Liver (tissue), 3 donors: ENCODE results near the gene TPX2.

Experiments used
- NR2F2 ChIP-seq: IDR thresholded peaks from 2 replicates; pipeline ENCODE4 v1.6.1; 2016; ENCODE audit warnings: antibody characterized with exemption
- TF ChIP-seq, protein P1 (sequence below): fragments of 150-350 bp; IDR thresholded peaks from 2 replicates; pipeline ENCODE4 v1.5.1; 2017; ENCODE audit warnings: improper control_type of control experiment, low read depth, low read length; ENCODE audit not compliant: missing input control
- donor health status: healthy.
- donor health status: healthy.

DNA sequence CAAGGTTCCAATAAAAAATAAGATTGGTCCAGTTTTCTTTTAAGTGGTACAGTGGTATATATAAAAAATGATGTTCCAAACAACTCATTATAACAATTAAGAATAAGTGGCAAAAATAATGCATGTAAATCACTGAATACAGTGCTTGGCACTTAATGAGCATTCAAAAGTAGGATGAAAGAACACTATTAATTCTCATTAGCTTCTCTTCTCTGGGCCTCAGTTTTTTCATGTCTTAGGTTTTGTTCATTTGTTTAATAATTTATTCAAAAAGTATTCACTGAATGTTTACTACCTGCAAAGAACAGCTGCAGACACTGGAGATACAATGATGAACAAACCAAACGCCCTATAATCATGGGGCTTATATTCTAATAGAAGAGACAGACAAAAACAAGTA is 37.5 kb upstream of the TPX2 start:
- TF ChIP-seq, protein P1, sequence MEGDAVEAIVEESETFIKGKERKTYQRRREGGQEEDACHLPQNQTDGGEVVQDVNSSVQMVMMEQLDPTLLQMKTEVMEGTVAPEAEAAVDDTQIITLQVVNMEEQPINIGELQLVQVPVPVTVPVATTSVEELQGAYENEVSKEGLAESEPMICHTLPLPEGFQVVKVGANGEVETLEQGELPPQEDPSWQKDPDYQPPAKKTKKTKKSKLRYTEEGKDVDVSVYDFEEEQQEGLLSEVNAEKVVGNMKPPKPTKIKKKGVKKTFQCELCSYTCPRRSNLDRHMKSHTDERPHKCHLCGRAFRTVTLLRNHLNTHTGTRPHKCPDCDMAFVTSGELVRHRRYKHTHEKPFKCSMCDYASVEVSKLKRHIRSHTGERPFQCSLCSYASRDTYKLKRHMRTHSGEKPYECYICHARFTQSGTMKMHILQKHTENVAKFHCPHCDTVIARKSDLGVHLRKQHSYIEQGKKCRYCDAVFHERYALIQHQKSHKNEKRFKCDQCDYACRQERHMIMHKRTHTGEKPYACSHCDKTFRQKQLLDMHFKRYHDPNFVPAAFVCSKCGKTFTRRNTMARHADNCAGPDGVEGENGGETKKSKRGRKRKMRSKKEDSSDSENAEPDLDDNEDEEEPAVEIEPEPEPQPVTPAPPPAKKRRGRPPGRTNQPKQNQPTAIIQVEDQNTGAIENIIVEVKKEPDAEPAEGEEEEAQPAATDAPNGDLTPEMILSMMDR, result no peak
- TF ChIP-seq NR2F2, result no peak
